Stimulated activated CD4-positive, alpha-beta T cell treated with anti-CD3 and anti-CD28 coated beads, Interleukin-1b, Interleukin-23, amount 100 ng/mL, for 4 hours (primary cell): Measurements from ENCODE around the gene SPRR2G.
"Not testable (repeated sequence)": the region's sequence is repeated elsewhere in the genome, so short reads cannot be mapped to it uniquely, and the experiment has no call there.

ENCODE experiments used
- DNase-seq, 2 donors: peaks; one replicate each; pipeline ENCODE4 v3.0.0-alpha.2; 2020; ENCODE audit warnings: low read depth in 2 of 2

Gene SPRR2G

DNA sequence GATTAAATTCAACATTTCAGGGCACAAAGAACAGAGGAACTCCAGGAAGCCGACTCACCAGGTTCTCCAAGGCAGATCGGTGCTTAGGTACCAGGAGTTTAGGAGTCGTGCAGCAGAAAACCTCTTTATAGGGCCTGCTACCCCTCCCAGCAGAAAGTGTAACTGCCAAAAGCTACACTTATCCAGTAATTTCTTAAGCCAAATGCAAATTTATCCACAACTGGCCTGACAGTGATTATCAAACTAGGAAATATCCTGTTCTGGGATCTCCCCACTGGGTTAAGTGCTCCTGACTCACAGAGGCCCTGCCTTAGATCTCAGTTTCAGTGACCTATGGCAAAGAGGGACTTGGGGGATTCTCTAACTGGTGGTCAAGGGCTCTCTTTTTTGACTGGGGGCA is 37.3 kb downstream of the SPRR2G start, which contains the start of gene SPRR2F:
Gene SPRR2F, minus strand, starts transcription at position 101 of the 400 bp plus-strand sequence. CDS start 783 bp downstream, outside the sequence.
- DNase-seq, result no peak

DNA sequence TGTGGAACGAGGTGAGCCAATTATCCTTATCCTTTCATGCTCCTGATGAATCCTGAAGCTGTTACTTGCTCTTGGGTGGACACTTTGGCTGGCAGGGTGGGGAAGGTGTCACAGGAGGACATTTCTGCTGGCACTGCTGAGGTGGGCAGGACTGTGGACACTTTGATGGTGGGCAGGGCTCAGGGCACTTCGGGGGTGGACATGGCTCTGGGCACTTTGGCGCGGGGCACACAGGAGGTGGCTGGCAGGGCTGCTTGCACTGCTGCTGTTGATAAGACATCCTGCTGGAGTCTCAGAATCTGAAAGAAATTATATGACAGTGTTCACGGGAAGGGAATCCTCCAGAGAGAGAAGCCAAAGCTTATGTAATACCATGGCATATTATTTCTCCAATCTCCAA is 38.2 kb downstream of the SPRR2G start:
- not testable (repeated sequence) for DNase-seq

DNA sequence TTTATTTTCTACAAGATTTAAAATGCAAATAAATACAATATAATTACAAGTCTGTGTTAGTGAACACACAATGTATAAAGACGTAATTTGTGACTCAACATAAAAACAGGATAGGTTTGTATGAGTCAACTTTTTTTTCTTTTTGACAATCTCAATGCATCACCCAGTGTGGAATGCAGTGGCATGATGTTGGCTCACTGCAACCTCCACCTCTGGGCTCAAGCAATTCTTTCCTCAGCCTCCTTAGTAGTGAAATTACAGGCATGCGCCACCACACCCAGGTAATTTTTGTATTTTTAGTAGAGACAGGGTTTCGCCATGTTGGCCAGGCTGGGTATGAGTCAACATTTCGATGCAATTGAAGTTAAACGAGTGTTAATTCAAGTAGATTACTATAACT is 50.4 kb downstream of the SPRR2G start:
- DNase-seq, result no peak
